Upper lobe of left lung (tissue), 4 donors: ENCODE results near the gene GUCY1B1.

ENCODE experiments used
- CTCF ChIP-seq, 6 experiments: fragments of 450-650 bp in 4 of 6; fragments of 200-600 bp in 2 of 6; sonication (generic) in 2 of 6; IDR thresholded peaks; one replicate each; pipeline ENCODE4 v1.5.1; 2016 to 2019; ENCODE audit warnings: antibody characterized with exemption in 6 of 6
- POLR2AphosphoS5 ChIP-seq, 2 donors: sonication (generic); formaldehyde crosslinking; IDR thresholded peaks; one replicate each; pipeline ENCODE4 v1.5.1; 2017; ENCODE audit warnings: antibody characterized with exemption in 2 of 2

GRCh38 chr4:155735496-155735895 is 23.3 kb upstream of the GUCY1B1 start:
- no peak for TF ChIP-seq CTCF (IDR thresholded peaks at IDR 0.05)
- no peak for TF ChIP-seq POLR2AphosphoS5 (IDR thresholded peaks at IDR 0.05)
